OCI-LY1 (cell line): ENCODE measurements around the gene OSTN.
"Not testable (repeated sequence)": the region's sequence is repeated elsewhere in the genome, so short reads cannot be mapped to it uniquely, and the experiment has no call there.

Experiments
- H2AFZ ChIP-seq: fragments of 200-600 bp; sonication (generic), shearing (Covaris generic); 2 replicates; pipeline ENCODE4 v1.6.0; 2014; ENCODE audit warnings: antibody characterized with exemption, mild to moderate bottlenecking, low read length
- H3F3A ChIP-seq: fragments of 200-600 bp; sonication (generic), shearing (Covaris generic); 2 replicates; pipeline ENCODE4 v1.6.0; 2014; ENCODE audit warnings: mild to moderate bottlenecking, antibody characterized with exemption, low read length, moderate library complexity; ENCODE audit not compliant: insufficient read depth
- H3K27ac ChIP-seq: fragments of 200-600 bp; sonication (generic); 2 replicates; pipeline ENCODE4 v1.5.1; 2014; ENCODE audit warnings: low read length, mixed run types, mild to moderate bottlenecking, low read depth; ENCODE audit not compliant: poor library complexity, severe bottlenecking
- H3K27me3 ChIP-seq: fragments of 200-600 bp; sonication (generic); 2 replicates; pipeline ENCODE4 v1.6.0; 2014; ENCODE audit warnings: antibody characterized with exemption, mild to moderate bottlenecking, low read length, moderate library complexity; ENCODE audit not compliant: insufficient read depth
- H3K36me3 ChIP-seq: fragments of 200-600 bp; sonication (generic); 2 replicates; pipeline ENCODE4 v1.6.1; 2014; ENCODE audit warnings: mild to moderate bottlenecking, antibody characterized with exemption, low read length, moderate library complexity, mixed read lengths; ENCODE audit not compliant: insufficient read depth
- H3K4me1 ChIP-seq: fragments of 200-600 bp; sonication (generic); 2 replicates; pipeline ENCODE4 v1.5.1; 2014; ENCODE audit warnings: mild to moderate bottlenecking, low read length, moderate library complexity; ENCODE audit not compliant: insufficient read depth, severe bottlenecking
- H3K4me2 ChIP-seq: fragments of 200-600 bp; sonication (generic), shearing (Covaris generic); 2 replicates; pipeline ENCODE4 v1.6.1; 2014; ENCODE audit warnings: low read length
- H3K4me3 ChIP-seq: fragments of 200-600 bp; sonication (generic); 2 replicates; pipeline ENCODE4 v1.5.1; 2014; ENCODE audit warnings: low read length, low read depth, mild to moderate bottlenecking, mixed read lengths; ENCODE audit not compliant: poor library complexity, severe bottlenecking
- H3K79me2 ChIP-seq: fragments of 200-600 bp; shearing (Covaris generic); 2 replicates; pipeline ENCODE4 v1.6.1; 2016; ENCODE audit warnings: mixed run types, low read length, mixed read lengths; ENCODE audit not compliant: insufficient read depth
- H3K9ac ChIP-seq: fragments of 200-600 bp; sonication (generic), shearing (Covaris generic); 2 replicates; pipeline ENCODE4 v1.6.1; 2014; ENCODE audit warnings: mild to moderate bottlenecking, low read length, mixed read lengths
- H3K9me2 ChIP-seq: fragments of 200-600 bp; sonication (generic), shearing (Covaris generic); 2 replicates; pipeline ENCODE4 v1.6.1; 2014; ENCODE audit warnings: low read depth, mild to moderate bottlenecking, low read length, mixed read lengths
- H3K9me3 ChIP-seq: fragments of 200-600 bp; shearing (Covaris generic); 2 replicates; pipeline ENCODE4 v1.6.1; 2014; ENCODE audit warnings: low read length, mixed read lengths
- H4K20me1 ChIP-seq: fragments of 200-600 bp; sonication (generic), shearing (Covaris generic); 2 replicates; pipeline ENCODE4 v1.6.0; 2016; ENCODE audit warnings: mild to moderate bottlenecking, low read length; ENCODE audit not compliant: insufficient read depth
- CTCF ChIP-seq: fragments of 200-600 bp; sonication (generic), shearing (Covaris generic); IDR thresholded peaks from 2 replicates; pipeline ENCODE4 v1.5.1; 2017; ENCODE audit warnings: mild to moderate bottlenecking, antibody characterized with exemption, low read length, moderate library complexity, mixed read lengths
- EZH2 ChIP-seq: fragments of 200-600 bp; sonication (generic), shearing (Covaris generic); IDR thresholded peaks from 2 replicates; pipeline ENCODE4 v1.8.0; 2017; ENCODE audit warnings: borderline replicate concordance, mixed run types, mild to moderate bottlenecking, antibody characterized with exemption, low read length, moderate library complexity, mixed read lengths

Gene OSTN

DNA sequence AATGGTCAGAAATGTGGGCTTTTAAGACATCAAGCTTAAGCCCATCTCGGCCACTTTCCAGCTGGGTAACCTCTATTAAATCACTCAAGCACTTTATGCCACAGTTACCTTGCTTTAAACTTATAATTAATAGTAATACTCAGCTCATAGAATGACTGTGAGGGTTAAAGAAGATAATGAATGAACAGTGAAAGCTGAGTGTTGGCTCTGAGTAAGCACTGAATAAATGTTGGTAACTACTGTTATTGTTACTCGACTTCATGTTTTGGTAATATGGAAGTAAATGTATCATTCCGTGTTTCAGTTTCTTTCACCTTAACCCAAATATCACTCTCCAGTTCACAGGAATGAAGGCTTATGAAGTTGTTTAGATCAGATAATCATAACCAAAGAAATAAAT, 23.9 kb upstream of the OSTN start:
- no peaks in the 10 kb centered on the region for H3F3A ChIP-seq
- TF ChIP-seq EZH2 (no peak), CTCF (no peak)
- H3K27ac ChIP-seq: no peak overlapping the region
- no peaks in the 10 kb centered on the region for H3K27me3 ChIP-seq
- no peak overlapping the region for H3K9ac ChIP-seq
- no peaks in the 10 kb centered on the region for H3K9me3 ChIP-seq
- no peaks in the 10 kb centered on the region for H3K79me2 ChIP-seq
- no peak overlapping the region for H2AFZ ChIP-seq
- H3K4me1 ChIP-seq: no peaks in the 10 kb centered on the region
- H3K4me3 ChIP-seq: no peak overlapping the region
- H4K20me1 ChIP-seq: no peaks in the 10 kb centered on the region
- H3K9me2 ChIP-seq: peaks cover 4% of the 10 kb centered on the region; the same call in 1 of the 2 replicates
- H3K36me3 ChIP-seq: no peaks in the 10 kb centered on the region
- H3K4me2 ChIP-seq: no peak overlapping the region

- Histone ChIP-seq H4K20me1 (no peaks in the 10 kb centered on the region), H3K4me3 (no peak overlapping the region), H3K9me2 (peaks cover 4% of the 10 kb centered on the region; the same call in 1 of the 2 replicates), H2AFZ (no peak overlapping the region), H3F3A (no peaks in the 10 kb centered on the region), H3K36me3 (no peaks in the 10 kb centered on the region), H3K79me2 (no peaks in the 10 kb centered on the region), H3K4me2 (no peak overlapping the region), H3K27ac (no peak overlapping the region), H3K27me3 (no peaks in the 10 kb centered on the region), H3K9ac (no peak overlapping the region), H3K4me1 (no peaks in the 10 kb centered on the region), H3K9me3 (no peaks in the 10 kb centered on the region)
- TF ChIP-seq EZH2 (no peak), CTCF (no peak)
Observed at GRCh38 chr3:191176038-191176785, 22.8 kb upstream of the OSTN start.

- H3K27ac ChIP-seq, H3K9me2 ChIP-seq, H3K27me3 ChIP-seq, H3K9me3 ChIP-seq, H4K20me1 ChIP-seq, H3K4me3 ChIP-seq, H2AFZ ChIP-seq, H3F3A ChIP-seq, H3K9ac ChIP-seq, H3K79me2 ChIP-seq, H3K4me1 ChIP-seq, H3K4me2 ChIP-seq, H3K36me3 ChIP-seq: not testable (repeated sequence)
Observed at GRCh38 chr3:191185382-191185781, 13.7 kb upstream of the OSTN start.

DNA sequence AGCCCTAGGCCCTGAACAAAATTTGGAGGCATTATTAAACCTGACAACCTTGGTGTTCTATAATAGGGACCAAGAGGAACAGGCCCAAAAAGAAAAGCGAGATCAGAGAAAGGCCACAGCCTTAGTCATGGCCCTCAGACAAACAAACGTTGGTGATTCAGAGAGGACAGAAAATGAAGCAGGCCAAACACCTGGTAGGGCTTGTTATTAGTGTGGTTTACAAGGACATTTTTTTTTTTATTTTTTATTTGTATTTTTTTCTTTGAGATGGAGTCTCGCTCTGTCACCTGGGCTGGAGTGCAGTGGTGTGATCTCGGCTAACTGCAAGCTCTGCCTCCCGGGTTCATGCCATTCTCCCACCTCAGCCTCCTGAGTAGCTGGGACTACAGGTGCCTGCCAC, 10.8 kb upstream of the OSTN start:
- not testable (repeated sequence) for H3K4me3 ChIP-seq, H3K4me2 ChIP-seq

DNA sequence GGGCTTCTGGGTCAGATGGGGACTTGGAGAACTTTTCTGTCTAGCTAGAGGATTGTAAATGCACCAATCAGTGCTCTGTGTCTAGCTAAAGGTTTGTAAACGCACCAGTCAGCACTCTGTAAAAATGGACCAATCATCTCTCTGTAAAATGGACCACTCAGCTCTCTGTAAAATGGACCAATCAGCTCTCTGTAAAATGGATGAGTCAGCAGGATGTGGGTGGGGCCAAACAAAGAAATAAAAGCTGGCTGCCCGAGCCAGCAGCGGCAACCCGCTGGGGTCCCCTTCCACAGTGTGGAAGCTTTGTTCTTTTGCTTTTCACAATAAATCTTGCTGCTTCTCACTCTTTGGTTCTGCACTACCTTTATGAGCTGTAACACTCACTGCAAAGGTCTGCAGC, 6.8 kb upstream of the OSTN start:
- not testable (repeated sequence) for H3K27ac ChIP-seq, H3K4me3 ChIP-seq, H3F3A ChIP-seq, H4K20me1 ChIP-seq, H3K4me2 ChIP-seq, H3K79me2 ChIP-seq, H3K36me3 ChIP-seq, H3K9me3 ChIP-seq, H3K9ac ChIP-seq, H3K4me1 ChIP-seq, H3K9me2 ChIP-seq, H3K27me3 ChIP-seq, H2AFZ ChIP-seq

More for the DNA sequence above, 10.8 kb upstream of the OSTN start:
- H3K27me3 ChIP-seq, H3K9me3 ChIP-seq, H3K27ac ChIP-seq, H3K9ac ChIP-seq, H3K36me3 ChIP-seq, H2AFZ ChIP-seq, H3F3A ChIP-seq, H3K9me2 ChIP-seq, H4K20me1 ChIP-seq, H3K4me1 ChIP-seq, H3K79me2 ChIP-seq: not testable (repeated sequence)
